Upper lobe of right lung (tissue), 1 donor: Measurements from ENCODE around the gene NPIPB2. TPM values are rescaled to one million over a fixed set of nuclear protein-coding genes. Genes with fewer than 3 reads are reported as not detected.
"Not testable (repeated sequence)": the region's sequence is repeated elsewhere in the genome, so short reads cannot be mapped to it uniquely, and the experiment has no call there.

Experiments
- ATAC-seq: fragments of 200-7000 bp; cut with Tn5 transposase; one replicate; pipeline ENCODE4 v1.9.1; 2020; ENCODE audit warnings: mild to moderate bottlenecking, moderate library complexity
- DNase-seq: peaks from one replicate; pipeline ENCODE4 v3.0.0-alpha.2; 2020
- H3K27ac ChIP-seq: fragments of 200-600 bp; one replicate; pipeline ENCODE4 v1.8.0; 2022
- H3K27me3 ChIP-seq: fragments of 200-600 bp; one replicate; pipeline ENCODE4 v1.8.0; 2022; ENCODE audit warnings: mild to moderate bottlenecking
- H3K36me3 ChIP-seq: fragments of 200-600 bp; one replicate; pipeline ENCODE4 v1.8.0; 2022
- H3K4me1 ChIP-seq: fragments of 200-600 bp; one replicate; pipeline ENCODE4 v1.8.0; 2022
- H3K4me3 ChIP-seq: fragments of 200-600 bp; one replicate; pipeline ENCODE4 v1.8.0; 2022; ENCODE audit warnings: mild to moderate bottlenecking
- H3K9me3 ChIP-seq: fragments of 200-600 bp; one replicate; pipeline ENCODE4 v1.8.0; 2022
- CTCF ChIP-seq: fragments of 200-600 bp; IDR thresholded peaks from one replicate; pipeline ENCODE4 v1.8.0; 2022; ENCODE audit warnings: antibody characterized with exemption
- intact Hi-C: fragments of 100-400 bp; cut with DNase I; formaldehyde crosslinking; loops from one replicate; pipeline ENCODE4 v1.11.0; 2022
- total RNA-seq: library from RNA; stranded (reverse); fragmentation: NEBNext Ultra II Directional; extraction: Animal tissue kit (Norgen Biotek cat#: 25700); gene quantifications from one replicate; pipeline ENCODE4 v1.2.1, GENCODE V29; 2021
- donor health status: DM: no; HTN: yes; CAD: no; lungs with severe emphysema.

The NPIPB2 gene
- total RNA-seq, 1 donor from 2014 or later: 6.3 TPM

DNA sequence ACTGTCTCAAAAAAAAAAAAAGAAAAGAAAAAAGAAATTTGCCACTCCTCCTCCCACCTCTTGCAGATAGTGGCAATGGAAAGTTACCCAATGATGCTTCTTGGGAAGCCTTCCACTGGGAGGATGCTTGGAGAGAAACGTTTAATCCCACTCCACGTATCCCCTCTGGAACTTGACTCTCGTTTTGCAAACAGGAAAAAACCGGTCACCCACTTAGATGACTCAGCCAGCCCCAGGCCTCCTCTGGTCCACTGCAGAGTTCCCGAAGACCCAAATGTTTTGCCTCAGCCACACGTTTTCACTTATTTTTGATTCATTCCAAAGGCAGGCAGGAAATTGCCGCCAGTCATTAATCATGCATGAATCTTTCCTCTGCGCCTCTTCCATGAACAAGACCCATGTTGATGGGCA is 13.9 kb upstream of the NPIPB2 start:
- Histone ChIP-seq H3K27ac (no peak overlapping the region), H3K9me3 (no peaks in the 10 kb centered on the region), H3K36me3 (no peaks in the 10 kb centered on the region), H3K4me1 (no peaks in the 10 kb centered on the region), H3K4me3 (no peak overlapping the region), H3K27me3 (no peaks in the 10 kb centered on the region)
- ATAC-seq (no peak), DNase-seq (no peak)
- no peak for TF ChIP-seq CTCF
- intact Hi-C loops: no loop called here

DNA sequence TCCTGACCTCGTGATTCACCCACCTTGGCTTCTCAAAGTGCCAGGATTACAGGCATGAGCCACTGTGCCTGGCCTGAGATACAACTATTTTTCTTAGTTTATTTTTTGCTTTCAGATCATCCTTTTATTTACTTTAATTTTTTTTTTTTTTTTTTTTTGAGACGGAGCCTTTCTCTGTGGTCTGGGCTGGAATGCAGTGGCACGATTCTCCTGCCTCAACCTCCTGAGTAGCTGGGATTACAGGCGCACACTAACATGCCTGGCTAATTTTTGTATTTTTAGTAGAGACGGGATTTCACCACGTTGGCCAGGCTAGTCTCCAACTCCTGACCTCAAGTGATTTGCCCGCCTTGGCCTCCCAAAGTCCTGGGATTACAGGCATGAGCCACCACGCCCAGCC is 11.7 kb upstream of the NPIPB2 start:
- H3K27me3 ChIP-seq, DNase-seq, H3K4me3 ChIP-seq, H3K4me1 ChIP-seq, ATAC-seq, intact Hi-C loops, H3K27ac ChIP-seq, H3K36me3 ChIP-seq, H3K9me3 ChIP-seq: not testable (repeated sequence)

DNA sequence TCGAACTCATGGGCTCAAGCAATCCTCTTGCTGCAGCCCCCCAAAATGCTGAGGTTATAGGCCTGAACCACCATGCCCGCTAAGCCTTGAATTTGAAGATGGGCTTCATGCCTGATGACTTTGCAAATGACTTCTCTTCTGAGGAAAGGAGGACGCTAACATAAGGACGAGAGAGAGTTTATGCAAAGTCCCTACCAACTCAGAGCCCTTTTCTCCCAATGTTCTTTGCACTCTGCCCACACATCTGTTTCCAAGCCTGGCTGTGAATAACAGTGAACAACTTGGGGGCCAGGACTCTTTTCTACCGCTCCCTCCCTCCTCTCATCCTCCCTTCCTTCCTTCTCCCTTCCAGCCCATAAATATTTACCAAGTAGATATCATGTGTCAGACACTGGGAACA is 8.5 kb upstream of the NPIPB2 start:
- no peaks in the 10 kb centered on the region for H3K4me1 ChIP-seq
- H3K27ac ChIP-seq: no peak overlapping the region
- no peaks in the 10 kb centered on the region for H3K9me3 ChIP-seq
- no peaks in the 10 kb centered on the region for H3K36me3 ChIP-seq
- no peak overlapping the region for H3K4me3 ChIP-seq
- no peak for TF ChIP-seq CTCF
- H3K27me3 ChIP-seq: no peaks in the 10 kb centered on the region
- intact Hi-C loops: no loop called here
- no peak for ATAC-seq
- DNase-seq: no peak

- Histone ChIP-seq H3K9me3 (no peaks in the 10 kb centered on the region), H3K27ac (no peak overlapping the region), H3K36me3 (no peaks in the 10 kb centered on the region), H3K27me3 (no peaks in the 10 kb centered on the region), H3K4me1 (no peaks in the 10 kb centered on the region), H3K4me3 (no peak overlapping the region)
- intact Hi-C loops: no loop called here
- ATAC-seq: peak; percentile 98
- peak; percentile 47 for TF ChIP-seq CTCF
- peak; percentile 68 for DNase-seq
Measured at GRCh38 chr16:11949527-11949926, 7.7 kb upstream of the NPIPB2 start.

GRCh38 chr16:11948819-11949218 is 7.0 kb upstream of the NPIPB2 start:
- Histone ChIP-seq H3K36me3 (no peaks in the 10 kb centered on the region), H3K4me1 (no peaks in the 10 kb centered on the region), H3K27me3 (no peaks in the 10 kb centered on the region), H3K27ac (no peak overlapping the region), H3K4me3 (no peak overlapping the region), H3K9me3 (no peaks in the 10 kb centered on the region)
- TF ChIP-seq CTCF: no peak
- no peak for ATAC-seq
- DNase-seq: no peak
- intact Hi-C loops: no loop called here

GRCh38 chr16:11946433-11946832 is 4.6 kb upstream of the NPIPB2 start:
- intact Hi-C loops: no loop called here
- Histone ChIP-seq H3K4me3 (no peak overlapping the region), H3K4me1 (no peaks in the 10 kb centered on the region), H3K27ac (no peak overlapping the region), H3K9me3 (no peaks in the 10 kb centered on the region), H3K27me3 (no peaks in the 10 kb centered on the region), H3K36me3 (no peaks in the 10 kb centered on the region)
- ATAC-seq: no peak
- no peak for DNase-seq
- no peak for TF ChIP-seq CTCF

DNA sequence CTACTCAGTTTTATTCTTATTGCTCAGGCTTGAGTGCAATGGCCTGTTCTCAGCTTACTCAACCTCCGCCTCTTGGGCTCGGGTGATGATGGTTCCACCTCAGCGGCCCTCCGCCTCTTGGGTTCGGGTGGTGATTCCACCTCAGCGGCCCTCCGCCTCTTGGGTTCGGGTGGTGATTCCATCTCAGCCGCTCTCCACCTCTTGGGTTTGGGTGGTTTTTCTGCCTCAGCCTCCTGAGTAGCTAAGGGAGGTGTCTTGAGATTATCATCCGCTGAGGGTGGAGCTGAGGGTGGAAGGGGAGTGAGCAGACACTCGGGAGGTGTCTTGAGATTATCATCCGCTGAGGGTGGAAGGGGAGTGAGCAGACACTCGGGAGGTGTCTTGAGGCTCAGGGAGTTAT is 14.5 kb downstream of the NPIPB2 start:
- H3K4me1 ChIP-seq, DNase-seq, H3K27ac ChIP-seq, H3K9me3 ChIP-seq, intact Hi-C loops, H3K27me3 ChIP-seq, H3K4me3 ChIP-seq, ATAC-seq, H3K36me3 ChIP-seq: not testable (repeated sequence)

DNA sequence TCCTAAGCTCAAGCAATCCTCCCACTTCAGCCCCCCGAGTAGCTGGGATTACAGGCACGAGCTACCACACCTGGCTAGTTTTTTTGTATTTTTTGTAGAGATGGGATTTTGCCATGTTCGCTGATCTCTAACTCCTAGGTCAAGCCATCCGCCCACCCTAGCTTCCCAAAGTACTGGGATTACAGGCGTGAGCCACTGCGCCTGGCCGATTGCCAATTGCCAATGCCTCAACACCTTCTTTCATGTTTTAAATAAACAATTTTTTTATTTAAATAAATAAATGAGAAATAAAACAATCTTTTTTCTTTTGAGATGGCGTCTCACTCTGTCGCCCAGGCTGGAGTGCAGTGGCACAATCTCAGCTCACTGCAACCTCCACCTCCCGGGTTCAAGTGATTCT is 17.8 kb downstream of the NPIPB2 start:
- H3K27me3 ChIP-seq, H3K4me3 ChIP-seq, intact Hi-C loops, H3K4me1 ChIP-seq, H3K9me3 ChIP-seq, DNase-seq, ATAC-seq, H3K36me3 ChIP-seq, H3K27ac ChIP-seq: not testable (repeated sequence)
